ENCODE data around the gene FYB2. TPM values are rescaled to one million over a fixed set of nuclear protein-coding genes. Genes with fewer than 3 reads are reported as not detected.
A peak's percentile ranks its signal among the peaks of the same experiment; 100 is the strongest.

FYB2 gene
- total RNA-seq, 1 experiment from 2014 or later, result not detected

GRCh38 chr1:56834137-56834900, 15.1 kb upstream of the FYB2 start:
- DNase-seq, result no peak
- no peak overlapping the region for H3K4me2 ChIP-seq
- H3K27me3 ChIP-seq (ENCODE audit: insufficient read depth, low read depth), result peaks cover 57% of the 10 kb centered on the region
- no peak overlapping the region for H3K4me3 ChIP-seq
- H4K20me1 ChIP-seq (ENCODE audit: insufficient read depth), result no peaks in the 10 kb centered on the region
- CTCF ChIA-PET, result no interaction called here
- H3F3A ChIP-seq (ENCODE audit: insufficient read depth, low read depth), result no peaks in the 10 kb centered on the region
- no peak overlapping the region for H3K27ac ChIP-seq
- no peaks in the 10 kb centered on the region for H3K9me3 ChIP-seq (ENCODE audit: insufficient read depth, low read depth)
- POLR2A ChIA-PET (ENCODE audit: unreplicated experiment), result no interaction called here
- TF ChIP-seq, protein P1, sequence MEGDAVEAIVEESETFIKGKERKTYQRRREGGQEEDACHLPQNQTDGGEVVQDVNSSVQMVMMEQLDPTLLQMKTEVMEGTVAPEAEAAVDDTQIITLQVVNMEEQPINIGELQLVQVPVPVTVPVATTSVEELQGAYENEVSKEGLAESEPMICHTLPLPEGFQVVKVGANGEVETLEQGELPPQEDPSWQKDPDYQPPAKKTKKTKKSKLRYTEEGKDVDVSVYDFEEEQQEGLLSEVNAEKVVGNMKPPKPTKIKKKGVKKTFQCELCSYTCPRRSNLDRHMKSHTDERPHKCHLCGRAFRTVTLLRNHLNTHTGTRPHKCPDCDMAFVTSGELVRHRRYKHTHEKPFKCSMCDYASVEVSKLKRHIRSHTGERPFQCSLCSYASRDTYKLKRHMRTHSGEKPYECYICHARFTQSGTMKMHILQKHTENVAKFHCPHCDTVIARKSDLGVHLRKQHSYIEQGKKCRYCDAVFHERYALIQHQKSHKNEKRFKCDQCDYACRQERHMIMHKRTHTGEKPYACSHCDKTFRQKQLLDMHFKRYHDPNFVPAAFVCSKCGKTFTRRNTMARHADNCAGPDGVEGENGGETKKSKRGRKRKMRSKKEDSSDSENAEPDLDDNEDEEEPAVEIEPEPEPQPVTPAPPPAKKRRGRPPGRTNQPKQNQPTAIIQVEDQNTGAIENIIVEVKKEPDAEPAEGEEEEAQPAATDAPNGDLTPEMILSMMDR (conservative IDR thresholded peaks at IDR 0.05), result no peak
- TF ChIP-seq EZH2 (IDR thresholded peaks at IDR 0.05; ENCODE audit: low read depth), result no peak
- no peaks in the 10 kb centered on the region for H3K9me2 ChIP-seq (ENCODE audit: insufficient read depth)
- BruUV-seq (replicated peaks), result no TSS peak
- no peaks in the 10 kb centered on the region for H3K4me1 ChIP-seq (replicated peaks; ENCODE audit: insufficient read depth)
- H3K36me3 ChIP-seq (ENCODE audit: low read depth), result no peaks in the 10 kb centered on the region
- no peak overlapping the region for H2AFZ ChIP-seq
- H3K79me2 ChIP-seq (ENCODE audit: low read depth), result no peaks in the 10 kb centered on the region
- intact Hi-C loops (cut with micrococcal nuclease; ENCODE audit: unreplicated experiment), result loop anchor here (10.0 kb wide), 1 partner anchor 1930 kb away; no protein-coding TSS in a partner anchor

DNA sequence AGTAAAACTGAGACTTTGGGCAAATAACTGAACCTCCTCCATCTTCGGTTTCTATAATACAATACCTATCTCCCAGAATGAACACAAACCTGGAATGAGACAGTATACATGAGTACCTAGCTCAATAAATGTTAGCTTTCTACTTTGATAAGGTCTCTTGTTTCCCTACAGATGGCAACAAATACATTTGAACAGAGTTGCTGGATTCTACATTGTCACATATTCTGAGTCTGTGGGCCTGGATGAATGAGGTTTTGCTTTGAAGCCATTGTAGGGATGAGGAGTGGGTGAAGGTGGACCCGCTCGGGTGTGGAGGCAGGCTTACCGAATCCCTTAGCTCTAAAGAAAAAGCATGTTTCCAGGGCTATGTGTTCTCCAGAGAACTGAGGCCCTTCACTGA, 13.9 kb upstream of the FYB2 start:
- CTCF ChIA-PET, result interaction anchor here (0.7 kb wide), 1 partner anchor 9 kb away, joined by 4 read pairs; no protein-coding TSS in a partner anchor
- Histone ChIP-seq H3K27ac (no peak overlapping the region), H3K4me3 (no peak overlapping the region), H3F3A (ENCODE audit: insufficient read depth, low read depth) (no peaks in the 10 kb centered on the region), H3K4me2 (no peak overlapping the region), H3K79me2 (ENCODE audit: low read depth) (no peaks in the 10 kb centered on the region), H3K27me3 (ENCODE audit: insufficient read depth, low read depth) (peaks cover 59% of the 10 kb centered on the region), H3K9me2 (ENCODE audit: insufficient read depth) (no peaks in the 10 kb centered on the region), H4K20me1 (ENCODE audit: insufficient read depth) (no peaks in the 10 kb centered on the region), H3K4me1 (replicated peaks; ENCODE audit: insufficient read depth) (no peaks in the 10 kb centered on the region), H2AFZ (no peak overlapping the region), H3K36me3 (ENCODE audit: low read depth) (no peaks in the 10 kb centered on the region), H3K9me3 (ENCODE audit: insufficient read depth, low read depth) (no peaks in the 10 kb centered on the region)
- no TSS peak for BruUV-seq (replicated peaks)
- no peak for DNase-seq
- intact Hi-C loops (cut with micrococcal nuclease; ENCODE audit: unreplicated experiment), result loop anchor here (2.0 to 10.0 kb wide), 2 partner anchors 136 to 1932 kb away; no protein-coding TSS in a partner anchor
- TF ChIP-seq, protein P1 (conservative IDR thresholded peaks at IDR 0.05), result no peak
- TF ChIP-seq EZH2 (IDR thresholded peaks at IDR 0.05; ENCODE audit: low read depth), result no peak
- POLR2A ChIA-PET (ENCODE audit: unreplicated experiment), result no interaction called here

DNA sequence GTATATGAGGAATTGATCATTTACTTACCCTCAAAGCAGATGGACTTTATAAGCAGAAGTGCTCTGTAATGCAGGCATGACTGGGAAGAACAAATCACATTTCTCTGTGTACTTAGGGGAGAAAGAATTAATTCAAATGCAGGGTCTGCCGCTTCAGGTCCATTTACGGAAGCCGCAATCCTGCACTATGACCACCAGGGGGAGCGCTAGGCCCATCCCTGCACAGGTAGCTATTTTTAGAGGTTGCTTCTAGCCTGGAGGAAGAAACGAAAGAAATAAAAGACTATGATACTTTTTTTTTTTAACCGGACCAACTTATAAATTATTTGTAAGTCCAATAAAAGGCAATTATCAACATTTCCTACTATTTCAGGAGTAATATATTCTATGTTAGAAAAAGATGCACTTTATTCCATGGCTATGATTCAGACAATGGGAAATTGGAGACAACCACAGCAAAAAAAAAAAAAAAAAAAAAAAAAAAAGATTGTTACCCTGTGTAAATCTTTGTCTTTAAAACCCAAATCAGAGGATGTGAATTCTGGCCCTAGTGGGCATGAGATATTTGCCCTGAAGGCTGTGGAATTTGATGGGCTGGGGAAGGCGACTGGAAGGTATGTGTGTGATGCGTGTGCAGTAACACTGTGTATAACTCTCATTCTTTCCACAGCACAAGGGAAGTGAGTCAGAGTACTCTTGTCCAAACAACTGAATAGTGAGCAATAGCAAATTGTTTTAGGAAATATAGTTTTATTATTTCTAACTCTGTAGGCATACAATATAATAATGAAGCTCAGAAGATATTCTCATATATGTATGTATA, 12.9 kb upstream of the FYB2 start:
- peak; percentile 60 to 61 for DNase-seq
- CTCF ChIA-PET, result interaction anchor here (0.5 to 0.7 kb wide), 2 partner anchors 10 to 1285 kb away, joined by 3 to 4 read pairs; no protein-coding TSS in a partner anchor
- H3K79me2 ChIP-seq (ENCODE audit: low read depth), result no peaks in the 10 kb centered on the region
- H3K27me3 ChIP-seq (ENCODE audit: insufficient read depth, low read depth), result peaks cover 59% of the 10 kb centered on the region
- H3K27ac ChIP-seq, result no peak overlapping the region
- POLR2A ChIA-PET (ENCODE audit: unreplicated experiment), result no interaction called here
- no peaks in the 10 kb centered on the region for H3F3A ChIP-seq (ENCODE audit: insufficient read depth, low read depth)
- H3K9me2 ChIP-seq (ENCODE audit: insufficient read depth), result no peaks in the 10 kb centered on the region
- no peaks in the 10 kb centered on the region for H3K9me3 ChIP-seq (ENCODE audit: insufficient read depth, low read depth)
- H3K4me2 ChIP-seq, result 0 out of 2 replicates have a peak overlapping the region, but pooled peaks have one; percentile 6
- H3K4me3 ChIP-seq, result no peak overlapping the region
- no peaks in the 10 kb centered on the region for H4K20me1 ChIP-seq (ENCODE audit: insufficient read depth)
- BruUV-seq (replicated peaks), result no TSS peak
- intact Hi-C loops (cut with micrococcal nuclease; ENCODE audit: unreplicated experiment), result loop anchor here (1.0 to 10.0 kb wide), 3 partner anchors 137 to 1933 kb away; no protein-coding TSS in a partner anchor
- no peaks in the 10 kb centered on the region for H3K36me3 ChIP-seq (ENCODE audit: low read depth)
- H2AFZ ChIP-seq, result no peak overlapping the region
- TF ChIP-seq, protein P1 (conservative IDR thresholded peaks at IDR 0.05), result peak; percentile 98
- TF ChIP-seq EZH2 (IDR thresholded peaks at IDR 0.05; ENCODE audit: low read depth), result no peak
- H3K4me1 ChIP-seq (replicated peaks; ENCODE audit: insufficient read depth), result no peaks in the 10 kb centered on the region
